Measurements from ENCODE around the gene PLEKHH3. TPM values are rescaled to one million over a fixed set of nuclear protein-coding genes. Genes with fewer than 3 reads are reported as not detected.
A peak's percentile ranks its signal among the peaks of the same experiment; 100 is the strongest.

Gene PLEKHH3
- total RNA-seq, 1 donor from 2014 or later: 49.6 TPM

- ATAC-seq: no peak
Measured at GRCh38 chr17:42685831-42686230, 9.0 kb upstream of the PLEKHH3 start.

- ATAC-seq: no peak
Measured at GRCh38 chr17:42684929-42685556, 8.2 kb upstream of the PLEKHH3 start.

- ATAC-seq: peak; percentile 5
Measured at GRCh38 chr17:42683407-42684034, 6.7 kb upstream of the PLEKHH3 start.

- ATAC-seq: peak; percentile 1
Measured at GRCh38 chr17:42682722-42683403, 6.1 kb upstream of the PLEKHH3 start.

- ATAC-seq: no peak
Measured at GRCh38 chr17:42681976-42682721, 5.4 kb upstream of the PLEKHH3 start, which contains the start of gene CNTNAP1. TSS of gene CNTNAP1 (plus strand) at chr17:42682531. CDS start at chr17:42682830, 299 bp downstream.

GRCh38 chr17:42680331-42680808 is 3.6 kb upstream of the PLEKHH3 start:
- ATAC-seq: no peak

GRCh38 chr17:42679492-42680330 is 2.9 kb upstream of the PLEKHH3 start:
- ATAC-seq: peak; percentile 31

GRCh38 chr17:42678951-42679491 is 2.2 kb upstream of the PLEKHH3 start:
- peak; percentile 0 for ATAC-seq

- peak; percentile 23 for ATAC-seq
Measured at GRCh38 chr17:42677921-42678781, 1.4 kb upstream of the PLEKHH3 start.

GRCh38 chr17:42677012-42677857 is 441 bp upstream of the PLEKHH3 start:
- peak; percentile 76 for ATAC-seq

GRCh38 chr17:42675965-42676423 is 800 bp downstream of the PLEKHH3 start:
- ATAC-seq: peak; percentile 38

GRCh38 chr17:42675348-42675964 is 1.3 kb downstream of the PLEKHH3 start:
- ATAC-seq: no peak

- ATAC-seq: no peak
Measured at GRCh38 chr17:42674755-42675347, 1.9 kb downstream of the PLEKHH3 start.

- no peak for ATAC-seq
Measured at GRCh38 chr17:42673885-42674754, 2.7 kb downstream of the PLEKHH3 start.

GRCh38 chr17:42673266-42673884 is 3.4 kb downstream of the PLEKHH3 start:
- ATAC-seq: no peak

- ATAC-seq: no peak
Measured at GRCh38 chr17:42672038-42672437, 4.8 kb downstream of the PLEKHH3 start.

Measured in esophagus mucosa (tissue), 1 donor.